H1 (cell line): ENCODE results near the gene DHCR7. TPM values are rescaled to one million over a fixed set of nuclear protein-coding genes. Genes with fewer than 3 reads are reported as not detected.

ENCODE experiments used
- CTCF ChIA-PET: fragments of 300-600 bp; sonication (Branson Sonifier 250); formaldehyde crosslinking; loops from one replicate; lab custom pipeline; 2021; ENCODE audit not compliant: partially characterized antibody; lab: Charles Lee
- POLR2A ChIA-PET: fragments of 300-600 bp; sonication (Branson Sonifier 250); formaldehyde crosslinking; loops from one replicate; lab custom pipeline; 2021; ENCODE audit warnings: inconsistent platforms; ENCODE audit not compliant: partially characterized antibody; lab: Charles Lee
- DNase-seq, 2 experiments: peaks; one replicate each; pipeline versions ENCODE4 v3.0.0 to v3.0.0-alpha.2; 2010 to 2022; ENCODE audit warnings: low spot score in 2 of 2, low read depth in 1 of 2, mixed read lengths in 1 of 2
- FAIRE-seq: peaks from 2 replicates; lab custom pipeline; 2011; peaks lifted over from hg19 to GRCh38; lab: Jason Lieb, UNC
- H2AFZ ChIP-seq: 2 replicates; pipeline ENCODE4 v1.8.1; 2012; ENCODE audit warnings: low read length, inconsistent platforms
- H2AK5ac ChIP-seq: 2 replicates; pipeline ENCODE4 v1.6.1; 2013; ENCODE audit warnings: low read depth, low read length
- H2BK120ac ChIP-seq: replicated peaks from 2 replicates; pipeline ENCODE3; 2013; ENCODE audit warnings: low read depth, low read length, inconsistent platforms
- H2BK12ac ChIP-seq: 2 replicates; pipeline ENCODE4 v1.6.1; 2013; ENCODE audit warnings: low read depth, low read length
- H2BK15ac ChIP-seq: 2 replicates; pipeline ENCODE4 v1.6.1; 2013; ENCODE audit warnings: low read length
- H2BK20ac ChIP-seq: 2 replicates; pipeline ENCODE4 v1.6.1; 2013; ENCODE audit warnings: low read length
- H2BK5ac ChIP-seq: 2 replicates; pipeline ENCODE4 v1.6.1; 2013; ENCODE audit warnings: low read depth, low read length
- H3K14ac ChIP-seq: 2 replicates; pipeline ENCODE4 v1.6.1; 2013; ENCODE audit warnings: inconsistent platforms; ENCODE audit not compliant: insufficient read length
- H3K18ac ChIP-seq: 2 replicates; pipeline ENCODE4 v1.6.1; 2013; ENCODE audit warnings: low read length; ENCODE audit errors: extremely low read depth
- H3K23ac ChIP-seq: 2 replicates; pipeline ENCODE4 v1.6.1; 2013; ENCODE audit warnings: inconsistent platforms; ENCODE audit not compliant: insufficient read length
- H3K23me2 ChIP-seq: 2 replicates; pipeline ENCODE4 v1.6.1; 2013; ENCODE audit warnings: low read depth, low read length
- H3K27ac ChIP-seq: 2 replicates; pipeline ENCODE4 v1.6.1; 2011; ENCODE audit warnings: low read depth, low read length, inconsistent platforms
- H3K27me3 ChIP-seq, 4 experiments: replicated peaks in 1 of 4; 1 replicate in 1 of 4; 2 replicates in 3 of 4; pipeline versions ENCODE4 v1.6.1 to v1.8.1; 2011 to 2013; ENCODE audit warnings: low read length in 3 of 4, mild to moderate bottlenecking in 3 of 4, inconsistent platforms in 2 of 4, mixed read lengths in 2 of 4, moderate library complexity in 1 of 4; ENCODE audit not compliant: control insufficient read depth in 3 of 4, insufficient read depth in 3 of 4; ENCODE audit errors: extremely low read depth in 1 of 4
- H3K36me3 ChIP-seq, 4 experiments: 2 replicates each; pipeline versions ENCODE4 v1.6.1 to v1.8.1; 2011 to 2013; ENCODE audit warnings: mild to moderate bottlenecking in 4 of 4, low read length in 3 of 4, moderate library complexity in 2 of 4, control low read depth in 1 of 4, inconsistent platforms in 1 of 4; ENCODE audit not compliant: insufficient read depth in 4 of 4, control insufficient read depth in 2 of 4
- H3K4ac ChIP-seq: replicated peaks from 2 replicates; pipeline ENCODE3; 2013; ENCODE audit warnings: low read length, low read depth, mixed read lengths, inconsistent platforms; ENCODE audit not compliant: insufficient read length
- H3K4me1 ChIP-seq, 4 experiments: replicated peaks in 1 of 4; 1 replicate in 1 of 4; 2 replicates in 3 of 4; pipeline versions ENCODE4 v1.6.1 to v1.8.1; 2011 to 2013; ENCODE audit warnings: low read length in 3 of 4, inconsistent platforms in 2 of 4, mixed read lengths in 1 of 4; ENCODE audit not compliant: insufficient read depth in 4 of 4, control insufficient read depth in 3 of 4
- H3K4me2 ChIP-seq, 2 experiments: 2 replicates each; pipeline versions ENCODE4 v1.6.1 to v1.8.1; 2011 to 2013; ENCODE audit warnings: low read depth in 2 of 2, low read length in 2 of 2, control low read depth in 1 of 2, inconsistent platforms in 1 of 2, mild to moderate bottlenecking in 1 of 2; ENCODE audit not compliant: insufficient read depth in 1 of 2
- H3K4me3 ChIP-seq, 4 experiments: fragments of 200-600, 300-600 bp in 1 of 4; sonication (generic), shearing (Covaris generic), sonication (Bioruptor Twin) in 1 of 4; 2 replicates each; pipeline versions ENCODE4 v1.5.1 to v1.8.1; 2011 to 2016; ENCODE audit warnings: low read length in 4 of 4, low read depth in 3 of 4, control low read depth in 2 of 4, inconsistent platforms in 2 of 4, mild to moderate bottlenecking in 2 of 4, mixed read lengths in 1 of 4, moderate library complexity in 1 of 4; ENCODE audit not compliant: insufficient read depth in 2 of 4; ENCODE audit errors: extremely low read depth in 1 of 4
- H3K56ac ChIP-seq: replicated peaks from 2 replicates; pipeline ENCODE3; 2013; ENCODE audit warnings: low read depth, mild to moderate bottlenecking, mixed read lengths, low read length, inconsistent platforms; ENCODE audit not compliant: insufficient read length
- H3K79me1 ChIP-seq: 2 replicates; pipeline ENCODE4 v1.6.1; 2013; ENCODE audit warnings: low read depth, low read length, control low read depth
- H3K79me2 ChIP-seq, 2 experiments: 2 replicates each; pipeline versions ENCODE4 v1.6.1 to v1.8.1; 2012 to 2013; ENCODE audit warnings: low read length in 2 of 2, mild to moderate bottlenecking in 2 of 2, inconsistent platforms in 1 of 2; ENCODE audit not compliant: insufficient read depth in 2 of 2, control insufficient read depth in 1 of 2
- H3K9ac ChIP-seq, 4 experiments: replicated peaks in 1 of 4; 1 replicate in 1 of 4; 2 replicates in 3 of 4; pipeline versions ENCODE4 v1.6.1 to v1.8.1; 2011 to 2013; ENCODE audit warnings: low read depth in 3 of 4, low read length in 3 of 4, control low read depth in 2 of 4, mild to moderate bottlenecking in 2 of 4, moderate library complexity in 2 of 4, inconsistent platforms in 1 of 4; ENCODE audit errors: extremely low read depth in 1 of 4
- H3K9me3 ChIP-seq, 2 experiments: 2 replicates each; pipeline versions ENCODE4 v1.6.1 to v1.8.1; 2012 to 2013; ENCODE audit warnings: mild to moderate bottlenecking in 2 of 2, moderate library complexity in 2 of 2, control low read depth in 1 of 2, inconsistent platforms in 1 of 2, low read depth in 1 of 2, low read length in 1 of 2, mixed read lengths in 1 of 2; ENCODE audit not compliant: insufficient read depth in 2 of 2
- H4K20me1 ChIP-seq, 2 experiments: replicated peaks in 1 of 2; 2 replicates each; pipeline versions ENCODE3 to v1.8.1; 2011 to 2013; ENCODE audit warnings: inconsistent platforms in 2 of 2, low read length in 2 of 2, mild to moderate bottlenecking in 1 of 2; ENCODE audit not compliant: insufficient read depth in 2 of 2, control insufficient read depth in 1 of 2
- H4K5ac ChIP-seq: 2 replicates; pipeline ENCODE4 v1.6.1; 2013; ENCODE audit warnings: low read length, low read depth, mixed read lengths, inconsistent platforms; ENCODE audit not compliant: insufficient read length
- H4K8ac ChIP-seq: 2 replicates; pipeline ENCODE4 v1.8.0; 2013; ENCODE audit warnings: mild to moderate bottlenecking, moderate library complexity, low read length, inconsistent platforms; ENCODE audit not compliant: insufficient read depth; ENCODE audit errors: extremely low read depth
- H4K91ac ChIP-seq: replicated peaks from 2 replicates; pipeline ENCODE3; 2013; ENCODE audit warnings: low read length, mixed read lengths, inconsistent platforms; ENCODE audit not compliant: insufficient read length
- ATF2 ChIP-seq: IDR thresholded peaks from 2 replicates; pipeline ENCODE4 v1.6.1; 2012; ENCODE audit warnings: low read length, inconsistent platforms
- CTCF ChIP-seq, 3 experiments: IDR thresholded peaks; 1 replicate in 2 of 3; 2 replicates in 1 of 3; pipeline versions ENCODE4 v1.5.1 to v1.6.1; 2011; ENCODE audit warnings: low read length in 3 of 3, mild to moderate bottlenecking in 3 of 3, inconsistent platforms in 2 of 3, low read depth in 1 of 3, moderate library complexity in 1 of 3; ENCODE audit not compliant: insufficient read depth in 1 of 3; ENCODE audit errors: control extremely low read depth in 1 of 3
- GABPA ChIP-seq: IDR thresholded peaks from 2 replicates; pipeline ENCODE4 v1.6.1; 2011; ENCODE audit warnings: mild to moderate bottlenecking, low read length, moderate library complexity, borderline replicate concordance; ENCODE audit not compliant: insufficient read depth
- HDAC6 ChIP-seq: IDR thresholded peaks from one replicate; pipeline ENCODE4 v1.7.1; 2012; ENCODE audit warnings: low read depth, mild to moderate bottlenecking, inconsistent platforms, low read length, moderate library complexity
- RNF2 ChIP-seq: fragments of 200-900, 300-1000 bp; sonication (generic); IDR thresholded peaks from 2 replicates; pipeline ENCODE4 v1.7.1; 2016; ENCODE audit warnings: borderline replicate concordance, low read depth, mild to moderate bottlenecking, antibody characterized with exemption, low read length; ENCODE audit not compliant: poor library complexity, severe bottlenecking; ENCODE audit errors: missing control alignments
- SUZ12 ChIP-seq: fragments of 200-600 bp; sonication (generic); IDR thresholded peaks from 2 replicates; pipeline ENCODE4 v1.6.1; 2012; ENCODE audit warnings: mild to moderate bottlenecking, inconsistent platforms, low read length, moderate library complexity, mixed read lengths
- TBP ChIP-seq: IDR thresholded peaks from 2 replicates; pipeline ENCODE4 v1.6.1; 2011; ENCODE audit warnings: low read depth, low read length, improper control_type of control experiment
- WGBS, 2 experiments: shearing (Covaris generic) in 1 of 2; methylation state at CpG; one replicate each; pipeline versions ENCODE4 v1.1.6 to v1.1.7; 2013 to 2015; ENCODE audit warnings: low lambda C conversion rate in 2 of 2, mixed read lengths in 2 of 2, inconsistent platforms in 1 of 2, low coverage in 1 of 2, missing lambda C conversion rate in 1 of 2; ENCODE audit not compliant: insufficient replicate concordance in 2 of 2, insufficient coverage in 1 of 2, insufficient read length in 1 of 2; ENCODE audit errors: extremely low coverage in 1 of 2, missing lambda C conversion rate in 1 of 2; 5-methylcytosine and 5-hydroxymethylcytosine counted together
- polyA plus RNA-seq, 7 experiments: library from polyadenylated mRNA; depleted of rRNA in 3 of 7; stranded (reverse) in 5 of 7; unstranded in 2 of 7; fragments of >200 nt in 5 of 7; fragments of 200-250 nt in 2 of 7; gene quantifications; 1 replicate in 5 of 7; 2 replicates in 1 of 7; 4 replicates in 1 of 7; pipeline versions ENCODE4 v1.2.1 to v1.2.3, GENCODE V29; 2011 to 2013; ENCODE audit warnings: missing spikeins in 2 of 7, mixed read lengths in 2 of 7
- total RNA-seq: library from RNA; stranded (reverse); fragmentation: NEBNext Ultra II Directional; extraction: Animal tissue kit (Norgen Biotek cat#: 25700); gene quantifications from 2 replicates; pipeline ENCODE4 v1.2.1, GENCODE V29; 2021

DHCR7 gene
- total and polyA plus RNA-seq, 2 of the 8 experiments (the other 6 are each of a cell fraction or from before 2014, with no cell fraction given): 144 to 157 TPM

- Histone ChIP-seq H3K4me1 (peaks cover 3 to 10% (median 7%) of the 10 kb centered on the region in 4 experiments; a peak in 6 of 7 replicates), H2BK12ac (no peak overlapping the region), H3K27ac (no peak overlapping the region), H4K8ac (no peak overlapping the region), H3K9ac (no peak overlapping the region), H3K23ac (no peak overlapping the region), H3K18ac (no peak overlapping the region), H2BK15ac (no peak overlapping the region), H3K14ac (no peak overlapping the region), H2BK120ac (no peak overlapping the region), H2BK5ac (no peak overlapping the region), H2AK5ac (no peak overlapping the region), H4K20me1 (peaks cover 5 to 12% of the 10 kb centered on the region in 2 experiments), H2AFZ (no peak overlapping the region), H4K91ac (no peak overlapping the region), H4K5ac (no peak overlapping the region), H3K27me3 (no peaks in the 10 kb centered on the region), H3K23me2 (peaks cover 7% of the 10 kb centered on the region; the same call in 1 of the 2 replicates), H3K79me2 (peaks cover 0 to 19% of the 10 kb centered on the region in 2 experiments; a peak in 2 of 4 replicates), H3K4me2 (peak overlapping the region in 1 of 2 experiments; percentile 97; a peak in 1 of 4 replicates), H3K79me1 (peaks cover 3% of the 10 kb centered on the region; the same call in 1 of the 2 replicates), H2BK20ac (no peak overlapping the region), H3K4ac (no peak overlapping the region), H3K36me3 (peaks cover 4 to 24% (median 8%) of the 10 kb centered on the region in 4 experiments; a peak in 5 of 8 replicates), H3K56ac (no peak overlapping the region), H3K9me3 (no peaks in the 10 kb centered on the region), H3K4me3 (no peak overlapping the region)
- FAIRE-seq: no peak
- ChIA-PET POLR2A (no interaction called here), CTCF (interaction anchor here (1.0 to 2.0 kb wide), 3 partner anchors 16 to 29 kb away, joined by 3 to 4 read pairs (median 3); no protein-coding TSS in a partner anchor)
- no peak for DNase-seq
- WGBS, 2 experiments: 76% methylated on average over 7 of the region's 7 CpGs; no CpG with 5 or more reads in 1 of the 2 experiments
- TF ChIP-seq HDAC6 (no peak), TBP (no peak), GABPA (no peak), CTCF (IDR thresholded peaks at IDR 0.05; ENCODE audit: control extremely low read depth in 1 of 3, insufficient read depth in 1 of 3, low read depth in 1 of 3, low read length in 3 of 3) (peak in 2 of 3 experiments; percentile 8 to 25; a peak in 2 of 4 replicates), ATF2 (no peak), RNF2 (no peak), SUZ12 (no peak)
Measured at GRCh38 chr11:71454470-71455113, 6.4 kb upstream of the DHCR7 start.
